ENCODE results near the gene FAM221A. TPM values are rescaled to one million over a fixed set of nuclear protein-coding genes. Genes with fewer than 3 reads are reported as not detected.

Gene FAM221A
- 10 to 100 TPM in 3 of 4 donors, 1 to 10 TPM in 1; 9.7 to 16.2 (median 12.0) TPM for polyA plus RNA-seq
- long read RNA-seq, donor 1, partial matches to known transcripts = 0 of 6 reads
- long read RNA-seq, donor 1, other reads (novel, unspliced or antisense) = 0 of 6 reads
- long read RNA-seq, donor 2 = 0 reads
- long read RNA-seq, donor 3, partial matches to known transcripts = 5 of 8 reads
- long read RNA-seq, donor 3, other reads (novel, unspliced or antisense) = 0 of 8 reads
- long read RNA-seq, donor 4 = 0 reads
- long read RNA-seq, donor 5 = 0 reads
- long read RNA-seq, donor 6, full-length matches to known transcripts = 3 of 3 reads
- long read RNA-seq, donor 6, partial matches to known transcripts = 0 of 3 reads
- long read RNA-seq, donor 6, other reads (novel, unspliced or antisense) = 0 of 3 reads
- long read RNA-seq, donor 7, partial matches to known transcripts = 0 of 6 reads
- long read RNA-seq, donor 7, other reads (novel, unspliced or antisense) = 0 of 6 reads
- long read RNA-seq, donor 8 = 0 reads
- long read RNA-seq, donor 9, partial matches to known transcripts = 0 of 1 reads
- long read RNA-seq, donor 9, other reads (novel, unspliced or antisense) = 0 of 1 reads
- long read RNA-seq, donor 10, partial matches to known transcripts = 0 of 3 reads
- long read RNA-seq, donor 10, other reads (novel, unspliced or antisense) = 0 of 3 reads

GRCh38 chr7:23679898-23680413 lies at the start of gene FAM221A:
TSS of gene FAM221A (plus strand) at chr7:23680199. CDS start at chr7:23680219, 20 bp downstream.
- Histone ChIP-seq H3K27ac (ENCODE audit: low read depth in 1 of 3, low read length in 2 of 3) (peak within 1 kb of the TSS; percentile 88 to 91 (median 90)), H3K4me3 (ENCODE audit: low read depth in 1 of 3, low read length in 3 of 3) (peak within 1 kb of the TSS; percentile 62 to 89 (median 77)), H3K9me3 (ENCODE audit: control insufficient read depth in 2 of 2, insufficient read depth in 1 of 2, low read depth in 1 of 2, low read length in 1 of 2) (no peaks in the 10 kb centered on the region), H3K4me1 (ENCODE audit: control insufficient read depth in 3 of 3, insufficient read depth in 2 of 3, low read depth in 1 of 3, low read length in 2 of 3) (no peaks in the 10 kb centered on the region), H3K36me3 (ENCODE audit: control insufficient read depth in 3 of 3, insufficient read depth in 2 of 3, low read depth in 1 of 3, low read length in 3 of 3) (peaks cover 0 to 7% (median 0%) of the 10 kb centered on the region in 3 donors), H3K27me3 (ENCODE audit: control insufficient read depth in 3 of 3, insufficient read depth in 3 of 3, low read length in 3 of 3) (no peaks in the 10 kb centered on the region)
- DNase-seq = peak; percentile 90 to 94
- FAIRE-seq = no peak
- 0 to 1% (median 1%) methylated on average over 43 to 53 of the region's 53 CpGs for WGBS, 3 donors

DNA sequence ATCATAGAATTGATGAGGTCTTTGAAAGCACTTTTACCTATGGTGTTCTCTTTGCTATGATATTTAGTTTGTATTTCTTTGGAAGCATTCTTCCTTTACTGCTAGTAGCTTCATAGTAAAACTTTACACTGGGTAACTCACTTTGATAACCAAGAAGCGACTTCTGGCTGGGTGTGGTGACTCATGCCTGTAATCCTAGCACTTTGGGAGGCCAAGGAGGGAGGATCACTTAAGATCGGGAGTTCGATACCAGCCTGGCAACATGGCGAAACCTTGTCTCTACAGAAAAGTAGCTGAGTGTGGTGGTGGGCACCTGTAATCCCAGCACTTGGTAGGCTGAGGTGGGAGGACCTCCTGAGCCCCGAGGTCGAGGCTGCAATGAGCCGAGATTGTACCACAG lies 46.6 kb upstream of the FAM221A start:
- WGBS, 3 donors = 94 to 95% (median 94%) methylated on average over 7 of the region's 7 CpGs
- peaks cover 0 to 5% (median 0%) of the 10 kb centered on the region in 3 donors for H3K4me1 ChIP-seq (ENCODE audit: control insufficient read depth in 3 of 3, insufficient read depth in 2 of 3, low read depth in 1 of 3, low read length in 2 of 3)
- FAIRE-seq = no peak
- no peak overlapping the region for H3K27ac ChIP-seq (ENCODE audit: low read depth in 1 of 3, low read length in 2 of 3)
- no peaks in the 10 kb centered on the region for H3K9me3 ChIP-seq (ENCODE audit: control insufficient read depth in 2 of 2, insufficient read depth in 1 of 2, low read depth in 1 of 2, low read length in 1 of 2)
- no peaks in the 10 kb centered on the region for H3K27me3 ChIP-seq (ENCODE audit: control insufficient read depth in 3 of 3, insufficient read depth in 3 of 3, low read length in 3 of 3)
- peaks cover 0 to 8% (median 2%) of the 10 kb centered on the region in 3 donors for H3K36me3 ChIP-seq (ENCODE audit: control insufficient read depth in 3 of 3, insufficient read depth in 2 of 3, low read depth in 1 of 3, low read length in 3 of 3)
- H3K4me3 ChIP-seq (ENCODE audit: low read depth in 1 of 3, low read length in 3 of 3) = no peak overlapping the region
- DNase-seq = no peak

- Histone ChIP-seq H3K27ac (ENCODE audit: low read depth in 1 of 3, low read length in 2 of 3) (no peak overlapping the region), H3K9me3 (ENCODE audit: control insufficient read depth in 2 of 2, insufficient read depth in 1 of 2, low read depth in 1 of 2, low read length in 1 of 2) (no peaks in the 10 kb centered on the region), H3K4me1 (ENCODE audit: control insufficient read depth in 3 of 3, insufficient read depth in 2 of 3, low read depth in 1 of 3, low read length in 2 of 3) (no peaks in the 10 kb centered on the region), H3K27me3 (ENCODE audit: control insufficient read depth in 3 of 3, insufficient read depth in 3 of 3, low read length in 3 of 3) (no peaks in the 10 kb centered on the region), H3K36me3 (ENCODE audit: control insufficient read depth in 3 of 3, insufficient read depth in 2 of 3, low read depth in 1 of 3, low read length in 3 of 3) (no peaks in the 10 kb centered on the region), H3K4me3 (ENCODE audit: low read depth in 1 of 3, low read length in 3 of 3) (no peak overlapping the region)
- FAIRE-seq (no peak), DNase-seq (no peak)
- WGBS, 3 donors = 99 to 100% (median 100%) methylated on average over 1 of the region's 1 CpG
Measured at GRCh38 chr7:23645822-23646221, 34.2 kb upstream of the FAM221A start.

- H3K27me3 ChIP-seq (ENCODE audit: control insufficient read depth in 3 of 3, insufficient read depth in 3 of 3, low read length in 3 of 3) = no peaks in the 10 kb centered on the region
- H3K4me1 ChIP-seq (ENCODE audit: control insufficient read depth in 3 of 3, insufficient read depth in 2 of 3, low read depth in 1 of 3, low read length in 2 of 3) = no peaks in the 10 kb centered on the region
- 87 to 90% (median 88%) methylated on average over 5 of the region's 5 CpGs for WGBS, 3 donors
- no peaks in the 10 kb centered on the region for H3K36me3 ChIP-seq (ENCODE audit: control insufficient read depth in 3 of 3, insufficient read depth in 2 of 3, low read depth in 1 of 3, low read length in 3 of 3)
- no peak overlapping the region for H3K27ac ChIP-seq (ENCODE audit: low read depth in 1 of 3, low read length in 2 of 3)
- FAIRE-seq (no peak), DNase-seq (peak in 1 of 2 donors; percentile 8)
- H3K9me3 ChIP-seq (ENCODE audit: control insufficient read depth in 2 of 2, insufficient read depth in 1 of 2, low read depth in 1 of 2, low read length in 1 of 2) = peaks cover 2 to 49% of the 10 kb centered on the region in 2 donors
- H3K4me3 ChIP-seq (ENCODE audit: low read depth in 1 of 3, low read length in 3 of 3) = no peak overlapping the region
Measured at GRCh38 chr7:23653942-23654341, 26.1 kb upstream of the FAM221A start.

DNA sequence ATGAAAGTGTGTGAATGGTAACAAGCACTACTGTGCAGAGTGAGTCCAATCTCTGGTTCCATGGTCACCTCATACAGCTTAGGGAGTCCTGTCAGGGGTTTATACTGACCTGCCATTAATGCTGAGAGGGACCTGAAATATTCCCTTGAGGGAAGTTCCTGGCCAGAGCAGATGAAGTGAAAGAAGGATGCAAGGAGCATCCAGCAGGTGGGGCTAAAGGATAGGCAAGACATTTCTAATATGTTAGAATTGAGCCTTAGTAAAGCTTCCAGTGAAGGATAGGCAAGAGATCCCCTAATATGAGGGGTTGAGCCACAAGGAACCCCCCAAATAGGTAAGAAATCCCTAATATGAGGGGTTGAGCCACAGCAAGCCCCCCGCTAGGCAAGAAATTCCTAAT lies 25.5 kb upstream of the FAM221A start:
- Histone ChIP-seq H3K4me3 (ENCODE audit: low read depth in 1 of 3, low read length in 3 of 3) (no peak overlapping the region), H3K27me3 (ENCODE audit: control insufficient read depth in 3 of 3, insufficient read depth in 3 of 3, low read length in 3 of 3) (no peaks in the 10 kb centered on the region), H3K9me3 (ENCODE audit: control insufficient read depth in 2 of 2, insufficient read depth in 1 of 2, low read depth in 1 of 2, low read length in 1 of 2) (peaks cover 2 to 51% of the 10 kb centered on the region in 2 donors), H3K27ac (ENCODE audit: low read depth in 1 of 3, low read length in 2 of 3) (no peak overlapping the region), H3K36me3 (ENCODE audit: control insufficient read depth in 3 of 3, insufficient read depth in 2 of 3, low read depth in 1 of 3, low read length in 3 of 3) (no peaks in the 10 kb centered on the region), H3K4me1 (ENCODE audit: control insufficient read depth in 3 of 3, insufficient read depth in 2 of 3, low read depth in 1 of 3, low read length in 2 of 3) (no peaks in the 10 kb centered on the region)
- 0% methylated on average over 1 of the region's 1 CpG for WGBS, 3 donors
- DNase-seq (peak; percentile 10 to 48), FAIRE-seq (no peak)

DNA sequence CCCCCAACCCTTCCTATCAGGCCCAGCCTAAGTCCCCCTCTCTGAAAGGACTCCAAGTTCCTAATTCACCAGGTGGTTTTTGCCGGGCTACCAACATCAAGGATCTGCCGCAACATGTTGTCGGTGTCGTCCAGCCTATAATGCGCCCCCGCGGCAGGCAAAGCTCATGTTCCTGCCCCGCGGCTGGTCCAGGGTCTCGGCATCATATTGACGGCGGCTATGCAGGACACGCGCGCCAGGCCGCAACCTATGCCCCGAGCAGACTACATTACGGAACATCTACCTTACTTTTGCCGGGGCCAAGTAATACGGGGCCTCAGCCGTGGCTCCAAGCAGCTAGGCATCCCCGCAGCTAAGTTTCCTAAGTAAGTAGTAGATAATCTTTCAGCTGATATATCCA lies 24.6 kb upstream of the FAM221A start:
- DNase-seq (no peak), FAIRE-seq (no peak)

GRCh38 chr7:23658831-23659427 lies 21.1 kb upstream of the FAM221A start:
- DNase-seq = no peak
- peaks cover 2 to 35% of the 10 kb centered on the region in 2 donors for H3K9me3 ChIP-seq (ENCODE audit: control insufficient read depth in 2 of 2, insufficient read depth in 1 of 2, low read depth in 1 of 2, low read length in 1 of 2)
- WGBS, 3 donors = 81 to 86% (median 85%) methylated on average over 7 of the region's 7 CpGs
- no peak overlapping the region for H3K4me3 ChIP-seq (ENCODE audit: low read depth in 1 of 3, low read length in 3 of 3)
- H3K36me3 ChIP-seq (ENCODE audit: control insufficient read depth in 3 of 3, insufficient read depth in 2 of 3, low read depth in 1 of 3, low read length in 3 of 3) = no peaks in the 10 kb centered on the region
- FAIRE-seq = no peak
- H3K4me1 ChIP-seq (ENCODE audit: control insufficient read depth in 3 of 3, insufficient read depth in 2 of 3, low read depth in 1 of 3, low read length in 2 of 3) = no peaks in the 10 kb centered on the region
- H3K27me3 ChIP-seq (ENCODE audit: control insufficient read depth in 3 of 3, insufficient read depth in 3 of 3, low read length in 3 of 3) = no peaks in the 10 kb centered on the region
- no peak overlapping the region for H3K27ac ChIP-seq (ENCODE audit: low read depth in 1 of 3, low read length in 2 of 3)

More for the DNA sequence above, 24.6 kb upstream of the FAM221A start:
- Histone ChIP-seq H3K9me3 (ENCODE audit: control insufficient read depth in 2 of 2, insufficient read depth in 1 of 2, low read depth in 1 of 2, low read length in 1 of 2) (peaks cover 2 to 51% of the 10 kb centered on the region in 2 donors), H3K36me3 (ENCODE audit: control insufficient read depth in 3 of 3, insufficient read depth in 2 of 3, low read depth in 1 of 3, low read length in 3 of 3) (no peaks in the 10 kb centered on the region), H3K27me3 (ENCODE audit: control insufficient read depth in 3 of 3, insufficient read depth in 3 of 3, low read length in 3 of 3) (no peaks in the 10 kb centered on the region), H3K4me3 (ENCODE audit: low read depth in 1 of 3, low read length in 3 of 3) (no peak overlapping the region), H3K4me1 (ENCODE audit: control insufficient read depth in 3 of 3, insufficient read depth in 2 of 3, low read depth in 1 of 3, low read length in 2 of 3) (no peaks in the 10 kb centered on the region), H3K27ac (ENCODE audit: low read depth in 1 of 3, low read length in 2 of 3) (no peak overlapping the region)
- WGBS, 3 donors = 96 to 98% (median 98%) methylated on average over 22 of the region's 22 CpGs

DNA sequence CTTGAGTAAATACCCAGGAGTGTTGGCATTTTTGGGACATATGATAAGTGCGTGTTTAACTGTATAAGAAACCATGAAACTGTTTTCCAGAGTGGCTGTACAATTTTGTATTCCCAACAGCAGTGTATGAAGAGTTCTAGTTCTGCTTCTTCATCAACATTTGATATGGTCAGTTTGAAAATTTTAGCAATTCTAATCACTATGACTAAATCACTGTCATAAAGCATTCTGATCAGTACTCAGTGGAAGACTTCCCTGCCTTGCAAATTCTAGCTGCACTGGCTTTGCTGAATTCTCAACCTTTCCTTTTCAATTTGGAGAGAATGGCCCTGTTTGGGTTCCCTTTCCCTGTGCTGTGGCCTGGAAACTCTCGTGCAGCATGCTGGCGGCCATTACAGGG lies 18.6 kb upstream of the FAM221A start:
- peaks cover 0 to 19% of the 10 kb centered on the region in 2 donors for H3K9me3 ChIP-seq (ENCODE audit: control insufficient read depth in 2 of 2, insufficient read depth in 1 of 2, low read depth in 1 of 2, low read length in 1 of 2)
- no peaks in the 10 kb centered on the region for H3K36me3 ChIP-seq (ENCODE audit: control insufficient read depth in 3 of 3, insufficient read depth in 2 of 3, low read depth in 1 of 3, low read length in 3 of 3)
- H3K4me3 ChIP-seq (ENCODE audit: low read depth in 1 of 3, low read length in 3 of 3) = no peak overlapping the region
- DNase-seq (no peak), FAIRE-seq (no peak)
- no peaks in the 10 kb centered on the region for H3K4me1 ChIP-seq (ENCODE audit: control insufficient read depth in 3 of 3, insufficient read depth in 2 of 3, low read depth in 1 of 3, low read length in 2 of 3)
- WGBS, 3 donors = 81 to 95% (median 89%) methylated on average over 3 of the region's 3 CpGs
- H3K27me3 ChIP-seq (ENCODE audit: control insufficient read depth in 3 of 3, insufficient read depth in 3 of 3, low read length in 3 of 3) = no peaks in the 10 kb centered on the region
- no peak overlapping the region for H3K27ac ChIP-seq (ENCODE audit: low read depth in 1 of 3, low read length in 2 of 3)
